DMS114 treated with DMSO at 0.1 percent for 48 hours (cell line): Measurements from ENCODE around the gene PRSS21.

ENCODE experiments used
- DNase-seq: peaks from one replicate; lab custom pipeline; 2025; ENCODE audit not compliant: unreplicated experiment; lab: John Stamatoyannopoulos, UW

The PRSS21 gene

DNA sequence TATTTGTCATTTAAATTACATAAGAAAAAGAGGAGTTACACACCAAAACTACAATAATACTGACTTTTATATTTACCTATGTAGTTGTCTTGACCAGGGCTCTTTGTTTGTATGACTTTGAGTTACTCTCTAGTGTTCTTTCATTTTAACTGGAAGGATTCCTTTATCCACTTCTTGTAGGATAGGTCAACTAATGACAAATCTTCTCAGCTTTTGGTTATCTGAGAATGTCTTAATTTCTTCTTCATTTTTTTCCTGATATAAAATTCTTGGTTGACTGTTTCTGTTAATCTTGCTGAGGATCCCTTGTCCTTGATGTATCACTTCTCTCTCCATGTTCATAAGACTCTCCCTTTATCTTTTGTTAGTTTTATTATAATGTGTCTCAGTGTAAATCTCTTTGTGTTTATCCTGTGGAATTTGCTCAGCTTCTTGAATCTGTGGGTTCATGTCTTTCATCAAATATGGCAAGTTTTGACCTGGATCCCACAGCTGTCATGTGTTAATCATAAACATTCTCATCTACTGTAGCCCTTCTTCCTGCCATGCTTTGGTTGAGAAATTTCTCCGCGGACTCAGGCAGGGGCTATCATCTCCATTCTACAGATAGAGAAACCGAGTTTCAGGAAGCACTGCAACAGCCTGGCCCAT is 13.4 kb upstream of the PRSS21 start:
- no peak for DNase-seq

DNA sequence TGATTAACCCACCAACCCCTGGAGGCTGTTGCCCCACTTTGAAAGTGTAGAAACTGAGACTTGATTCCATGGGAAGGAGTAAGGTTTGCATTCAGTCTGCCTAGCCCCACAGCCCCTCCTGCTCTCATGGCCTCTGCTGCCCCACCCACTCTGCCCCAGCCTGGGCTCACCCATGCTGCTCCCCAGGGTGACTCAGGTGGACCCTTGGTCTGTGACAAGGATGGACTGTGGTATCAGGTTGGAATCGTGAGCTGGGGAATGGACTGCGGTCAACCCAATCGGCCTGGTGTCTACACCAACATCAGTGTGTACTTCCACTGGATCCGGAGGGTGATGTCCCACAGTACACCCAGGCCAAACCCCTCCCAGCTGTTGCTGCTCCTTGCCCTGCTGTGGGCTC is 12.3 kb upstream of the PRSS21 start:
- DNase-seq = no peak

GRCh38 chr16:2806286-2806685 is 10.8 kb upstream of the PRSS21 start:
- no peak for DNase-seq

DNA sequence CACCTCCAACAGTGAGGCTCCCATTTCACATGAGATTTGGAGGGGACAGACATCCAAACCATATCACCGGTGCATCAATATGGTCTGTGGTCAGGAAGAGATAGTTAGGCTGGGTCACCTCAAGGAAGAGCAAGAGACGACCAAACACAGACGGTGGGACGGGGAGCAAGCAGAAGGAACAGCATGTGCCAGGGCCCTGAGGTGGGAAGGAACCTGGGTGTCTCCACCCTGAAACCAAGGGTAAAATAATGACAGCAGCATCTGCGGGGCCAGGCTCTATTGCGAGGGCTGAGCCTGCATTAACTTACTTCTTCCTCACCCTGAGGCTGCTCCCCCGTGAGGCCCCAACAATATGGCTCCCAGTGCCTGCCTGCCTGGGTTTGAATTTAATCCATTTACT is 8.9 kb upstream of the PRSS21 start:
- DNase-seq = no peak

DNA sequence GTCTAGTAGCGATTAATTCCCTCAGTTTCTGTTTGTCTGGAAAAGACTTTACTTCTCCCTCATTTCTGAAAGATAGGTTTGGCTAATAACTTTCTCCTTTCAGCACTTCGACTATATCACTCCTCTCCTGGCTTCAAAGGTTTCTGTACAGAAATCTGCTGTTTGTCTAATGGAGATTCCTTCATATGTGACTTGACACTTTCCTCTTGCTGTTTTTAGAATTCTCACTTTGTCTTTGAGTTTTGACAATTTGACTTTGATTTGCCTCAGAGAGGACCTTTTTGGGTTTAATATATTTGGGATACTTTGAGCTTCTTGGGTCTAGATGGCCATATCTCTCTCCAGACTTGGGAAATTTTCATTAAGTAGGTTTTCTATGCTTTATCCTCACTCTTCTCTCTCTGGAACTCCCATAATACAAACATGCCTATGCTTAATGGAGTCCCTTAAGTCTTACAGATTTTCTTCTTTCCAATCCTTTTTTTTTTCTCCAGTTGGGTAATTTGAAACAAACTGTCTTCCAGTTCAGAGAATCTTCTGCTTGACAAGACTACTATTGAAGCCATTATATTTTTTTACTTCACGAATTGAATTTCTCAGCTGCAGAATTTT is 7.8 kb upstream of the PRSS21 start:
- DNase-seq = no peak

DNA sequence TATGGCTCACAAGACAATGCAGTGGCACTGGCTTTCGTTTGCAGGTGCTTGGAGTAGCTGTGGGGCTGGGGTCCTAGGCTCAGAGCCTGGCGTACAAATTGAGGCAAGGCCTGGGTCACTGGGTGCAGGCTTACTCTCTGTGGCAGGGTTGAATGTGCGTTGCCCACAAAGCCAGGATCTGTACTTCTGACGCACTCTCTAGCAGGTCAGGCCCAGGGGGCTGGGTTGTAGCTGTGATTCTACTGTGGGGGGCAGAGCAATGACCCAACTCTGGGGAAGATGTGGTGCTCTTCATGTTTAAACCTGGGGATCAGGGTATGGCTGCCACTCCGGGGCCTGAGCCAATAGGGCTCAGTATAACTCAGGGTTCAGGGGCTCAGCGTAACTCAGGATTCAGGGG is 6.4 kb upstream of the PRSS21 start:
- no peak for DNase-seq

DNA sequence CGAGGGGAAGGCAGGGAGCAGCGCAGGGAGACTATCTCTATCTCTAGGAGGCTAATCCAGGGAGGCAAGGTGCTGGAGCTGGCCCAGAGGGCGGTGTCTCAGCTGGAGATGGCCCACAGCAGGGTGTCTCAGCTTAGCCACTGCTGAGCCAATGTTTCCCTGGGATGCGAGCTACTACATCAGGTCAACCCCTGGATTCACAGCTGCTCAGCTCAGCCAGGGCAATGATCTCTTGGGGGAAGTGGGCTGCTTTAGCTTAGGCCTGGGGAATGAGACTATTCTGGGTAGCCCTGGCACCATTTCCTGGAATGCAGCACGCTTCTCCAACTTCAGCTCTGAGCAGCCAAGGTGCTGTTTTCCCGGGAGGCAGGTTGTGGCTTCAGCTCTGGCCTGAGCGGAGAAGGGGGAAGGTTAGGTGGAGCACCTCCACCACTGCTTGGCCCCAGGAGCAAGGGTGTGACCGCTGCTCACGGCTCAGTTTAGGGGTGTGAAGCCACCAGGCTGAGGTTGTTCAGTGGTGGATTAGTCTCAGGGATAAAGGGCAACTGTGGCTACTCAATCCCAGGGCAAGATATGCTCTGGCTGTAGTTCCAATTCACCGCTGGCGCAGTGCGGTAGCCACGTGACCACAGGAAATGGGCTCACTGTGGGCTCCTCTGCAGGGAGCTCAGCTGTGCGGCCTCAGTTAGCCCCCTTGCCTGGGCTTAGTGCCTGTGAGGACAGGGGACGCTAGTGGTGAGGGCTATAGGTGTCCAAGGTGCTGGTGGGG is 5.2 kb upstream of the PRSS21 start:
- no peak for DNase-seq

- no peak for DNase-seq
Observed at GRCh38 chr16:2813771-2814221, 3.2 kb upstream of the PRSS21 start.

GRCh38 chr16:2814551-2815298 is 2.3 kb upstream of the PRSS21 start:
- DNase-seq = no peak

GRCh38 chr16:2815299-2815771 is 1.7 kb upstream of the PRSS21 start:
- DNase-seq = no peak

DNA sequence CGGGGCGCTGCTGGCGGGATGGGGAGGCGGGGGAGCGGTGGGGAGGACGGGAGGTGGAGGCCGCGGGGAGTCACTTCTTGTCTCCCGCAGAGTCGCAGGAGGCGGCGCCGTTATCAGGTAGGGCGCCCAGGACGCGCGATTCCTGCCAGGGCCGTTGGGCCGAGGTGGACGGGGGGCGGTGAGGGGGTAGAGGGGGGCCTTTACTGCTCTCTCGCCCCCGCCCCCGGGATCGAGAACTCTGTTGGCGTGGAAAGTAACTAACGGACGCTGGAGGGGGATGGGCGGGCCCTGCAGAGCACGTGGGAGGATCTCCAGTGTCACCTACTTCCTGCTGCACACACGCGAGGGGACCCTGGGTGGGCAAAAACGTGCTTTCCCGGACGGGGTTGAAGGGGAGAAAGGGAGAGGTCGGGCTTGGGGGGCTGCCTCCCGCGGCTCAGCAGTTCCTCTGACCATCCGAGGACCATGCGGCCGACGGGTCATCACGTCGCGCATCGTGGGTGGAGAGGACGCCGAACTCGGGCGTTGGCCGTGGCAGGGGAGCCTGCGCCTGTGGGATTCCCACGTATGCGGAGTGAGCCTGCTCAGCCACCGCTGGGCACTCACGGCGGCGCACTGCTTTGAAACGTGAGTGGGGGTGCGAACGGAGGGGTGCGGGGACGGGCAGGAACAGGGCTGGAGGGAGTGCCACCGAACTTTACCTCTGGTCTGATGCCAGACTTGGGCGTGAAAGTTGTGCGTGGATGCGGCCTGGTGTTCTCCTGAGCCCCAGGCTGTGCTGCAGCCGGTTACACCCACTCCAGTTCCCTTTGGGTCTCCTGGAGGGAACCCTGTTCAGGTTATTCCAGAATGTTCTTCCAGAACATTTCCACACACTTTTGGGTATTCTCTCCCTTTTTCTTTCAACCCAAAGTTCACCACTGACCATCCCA is 569 bp downstream of the PRSS21 start:
- DNase-seq = no peak

DNA sequence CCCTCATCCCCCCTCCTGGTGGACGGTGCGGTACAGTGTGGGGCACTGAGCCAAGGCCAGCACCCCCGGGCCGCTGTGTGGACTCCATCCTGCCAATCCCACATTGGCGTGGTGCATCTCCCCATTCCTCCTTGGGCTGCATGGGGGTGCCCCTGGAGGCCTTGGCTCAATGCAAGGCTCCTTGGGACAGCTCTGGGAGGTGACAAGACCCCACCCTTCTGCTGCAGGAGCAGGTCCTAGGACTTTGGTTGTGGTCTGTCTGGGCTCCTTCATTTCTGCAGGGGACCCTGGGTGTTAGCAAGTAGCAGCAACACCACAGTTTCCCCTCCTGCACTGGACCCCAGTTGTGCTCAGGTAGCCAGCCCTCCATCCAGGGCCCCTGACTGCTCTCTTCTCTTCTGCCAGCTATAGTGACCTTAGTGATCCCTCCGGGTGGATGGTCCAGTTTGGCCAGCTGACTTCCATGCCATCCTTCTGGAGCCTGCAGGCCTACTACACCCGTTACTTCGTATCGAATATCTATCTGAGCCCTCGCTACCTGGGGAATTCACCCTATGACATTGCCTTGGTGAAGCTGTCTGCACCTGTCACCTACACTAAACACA is 1.3 kb downstream of the PRSS21 start:
- DNase-seq = no peak

DNA sequence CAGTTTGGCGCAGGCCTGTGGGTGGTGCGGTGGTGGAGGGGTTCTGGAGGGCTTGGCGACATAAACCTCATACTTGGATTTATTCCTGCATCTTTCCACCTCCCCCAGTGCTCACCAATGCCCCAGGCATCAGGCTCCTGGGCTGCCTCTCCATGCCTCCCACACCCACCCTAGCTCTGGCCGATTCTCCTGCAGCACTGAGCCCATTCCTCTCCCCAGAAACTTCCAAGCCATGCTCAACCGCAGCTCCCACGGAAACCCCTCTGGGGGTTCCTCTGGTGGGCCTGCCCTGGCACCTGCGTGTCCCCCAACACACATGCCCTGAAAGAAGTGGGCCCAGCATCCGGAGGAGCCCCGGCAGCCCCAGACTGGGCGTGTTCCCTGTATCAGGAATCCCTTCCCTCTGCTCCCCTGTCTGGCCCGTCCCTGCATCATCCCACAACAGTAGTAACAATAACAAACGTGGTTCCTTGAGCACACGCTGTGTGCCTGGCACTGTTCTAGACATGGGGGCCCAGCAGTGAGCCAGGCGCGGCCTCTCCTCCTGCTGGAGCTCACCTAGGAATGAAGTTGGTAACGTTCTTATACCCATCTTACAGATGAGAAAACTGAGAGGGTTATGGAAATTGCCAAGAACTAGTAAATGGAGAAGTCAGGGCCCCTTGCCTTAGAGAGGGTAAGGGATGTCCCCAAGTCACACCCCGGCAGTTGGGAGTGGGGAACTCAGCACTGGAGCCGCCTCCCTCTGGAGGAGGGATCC is 2.3 kb downstream of the PRSS21 start:
- DNase-seq = no peak

DNA sequence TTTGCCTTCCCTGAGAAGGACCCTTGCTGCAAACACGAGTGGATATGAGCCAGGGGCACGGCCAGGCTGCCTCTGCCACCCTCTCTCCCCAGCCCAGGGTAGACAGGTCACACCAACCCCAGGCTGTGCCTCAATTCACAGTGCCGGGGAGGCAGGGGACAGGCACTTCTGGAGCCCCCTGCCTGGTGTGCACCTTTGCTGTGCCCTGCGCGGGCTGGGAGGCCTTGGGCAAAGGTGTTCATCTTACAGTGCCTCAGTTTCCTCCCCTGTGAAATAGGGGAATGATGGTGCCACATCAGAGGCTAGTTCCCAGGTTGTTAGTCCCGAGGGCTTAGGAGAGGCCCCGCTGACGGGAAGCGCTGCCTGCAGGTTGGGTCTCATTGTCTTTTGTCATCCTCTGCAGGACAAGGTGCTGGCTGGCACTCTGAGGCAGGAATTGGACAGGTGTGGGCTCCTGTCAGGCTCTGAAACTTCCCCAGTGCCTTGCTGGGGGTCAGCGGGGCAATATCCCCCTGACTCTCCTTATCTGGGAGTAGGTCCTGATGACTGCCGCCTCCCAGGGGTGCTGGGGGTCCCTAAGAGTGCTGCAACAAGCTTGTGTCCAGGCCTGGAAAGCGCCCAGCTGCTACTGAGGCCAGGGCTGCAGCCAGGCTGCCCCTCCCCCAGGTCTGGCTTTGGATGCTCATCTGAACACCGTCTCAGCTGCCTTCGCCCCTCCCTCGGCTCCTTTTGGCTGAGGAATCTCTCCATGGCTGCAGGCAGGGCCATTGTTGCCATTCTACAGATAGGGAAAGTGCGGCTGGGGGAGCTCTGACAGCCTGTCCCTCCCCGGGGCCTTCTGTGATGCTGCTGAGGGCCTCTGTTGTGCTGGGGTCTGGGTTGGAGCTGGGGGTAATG is 3.1 kb downstream of the PRSS21 start:
- DNase-seq = no peak

GRCh38 chr16:2820836-2821486 is 3.9 kb downstream of the PRSS21 start:
- DNase-seq = no peak

- DNase-seq = no peak
Observed at GRCh38 chr16:2821487-2822157, 4.6 kb downstream of the PRSS21 start.

GRCh38 chr16:2822158-2822495 is 5.1 kb downstream of the PRSS21 start:
- no peak for DNase-seq
